Fibroblast of skin of right biceps (primary cell): Measurements from ENCODE around the gene ANKRD33B.

Experiments used
- DNase-seq: peaks from one replicate; pipeline ENCODE4 v3.0.0-alpha.2; 2013

The ANKRD33B gene

DNA sequence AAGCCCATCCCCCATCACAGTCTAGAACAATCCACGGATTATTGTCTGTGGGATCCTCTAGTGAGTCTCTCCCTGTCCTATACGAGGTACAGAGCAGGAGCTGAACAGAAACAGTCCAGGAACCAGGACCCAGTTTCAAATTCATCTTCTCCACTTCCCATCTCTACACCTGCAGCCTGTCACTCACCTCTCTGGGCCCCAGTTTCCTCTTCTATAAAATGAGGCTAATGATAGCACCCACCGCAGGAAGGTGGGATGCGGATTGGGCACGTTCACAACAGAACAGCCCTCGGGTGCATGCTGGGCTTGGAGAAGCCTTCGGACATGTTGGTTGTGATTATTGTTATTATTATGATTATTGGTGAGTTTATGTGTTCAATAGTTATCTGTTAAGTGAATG, 78.5 kb downstream of the ANKRD33B start:
- DNase-seq = no peak

DNA sequence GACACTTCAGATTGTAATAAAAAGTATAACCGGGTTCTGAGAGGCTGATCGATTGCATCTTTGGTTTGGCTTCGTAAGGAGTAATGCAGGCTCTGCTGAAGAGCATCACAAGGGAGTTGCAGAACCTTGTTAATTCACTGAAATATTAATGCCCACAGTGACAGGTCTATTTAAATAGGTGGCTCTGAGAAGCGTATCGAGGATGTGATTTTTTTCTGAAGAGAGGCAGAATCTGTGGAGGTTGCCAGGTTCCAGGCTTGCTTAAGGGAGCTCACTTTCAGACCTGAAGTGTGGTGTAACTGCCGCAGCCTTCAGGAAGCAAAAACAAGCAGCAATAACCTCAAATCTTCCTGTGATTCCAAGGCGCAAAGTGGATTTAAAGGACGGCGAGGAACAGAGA, 80.3 kb downstream of the ANKRD33B start:
- DNase-seq = no peak

DNA sequence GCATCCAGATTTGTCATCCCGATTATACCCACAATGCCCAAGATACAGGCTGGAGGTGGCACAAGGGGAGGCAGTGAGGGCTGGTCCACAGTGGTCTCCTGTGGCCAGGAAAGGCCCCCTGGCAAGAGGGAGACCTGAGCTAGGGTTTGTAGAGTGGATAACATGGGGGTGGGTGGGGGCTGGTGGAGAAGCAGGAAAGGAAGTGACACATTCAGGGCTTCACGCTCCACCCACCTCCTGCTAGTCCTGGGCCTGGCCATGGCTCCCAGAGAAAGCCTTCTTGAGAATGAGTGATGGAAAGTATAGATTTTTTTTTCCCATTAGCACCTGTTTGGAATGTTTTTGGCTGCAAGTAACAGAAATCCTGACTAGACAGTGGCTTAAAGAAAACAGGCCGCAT, 81.3 kb downstream of the ANKRD33B start:
- DNase-seq = no peak

DNA sequence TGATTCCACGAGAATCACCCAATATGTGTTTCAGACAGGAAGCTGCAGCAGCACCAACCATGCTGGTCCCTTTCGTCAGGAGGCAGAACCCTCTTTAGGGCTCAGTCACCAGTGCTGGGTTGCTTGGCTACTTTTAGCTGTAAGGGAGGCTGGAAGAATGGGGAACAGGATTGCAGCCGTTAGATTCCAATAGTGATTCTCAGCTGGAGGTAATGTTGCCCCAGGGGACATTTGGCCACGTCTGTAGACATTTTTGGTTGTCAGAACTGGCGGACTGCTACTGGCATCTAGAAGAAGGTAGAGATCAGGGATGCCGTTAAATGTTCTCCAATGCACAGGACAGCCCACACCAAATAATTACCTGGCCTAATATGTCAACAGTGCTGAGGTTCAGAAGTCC, 81.8 kb downstream of the ANKRD33B start:
- no peak for DNase-seq

DNA sequence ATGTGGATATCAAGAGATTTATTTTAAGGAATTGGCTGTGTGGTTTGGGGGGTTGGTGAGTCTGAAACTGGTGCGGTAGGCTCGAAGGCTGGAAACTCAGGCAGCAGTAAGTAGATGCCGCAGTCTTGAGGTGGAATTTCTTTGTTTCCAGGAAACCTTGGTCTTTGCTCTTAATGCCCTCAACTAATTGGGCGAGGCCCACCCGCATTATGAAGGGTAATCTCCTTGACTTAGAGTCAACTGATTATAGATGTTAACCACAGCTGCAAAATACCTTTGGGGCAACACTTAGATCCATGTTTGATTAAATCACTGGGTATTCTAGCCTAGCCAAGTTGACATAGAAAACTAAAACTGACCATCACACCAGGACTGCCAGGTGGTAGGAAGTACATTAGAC, 83.8 kb downstream of the ANKRD33B start:
- no peak for DNase-seq

DNA sequence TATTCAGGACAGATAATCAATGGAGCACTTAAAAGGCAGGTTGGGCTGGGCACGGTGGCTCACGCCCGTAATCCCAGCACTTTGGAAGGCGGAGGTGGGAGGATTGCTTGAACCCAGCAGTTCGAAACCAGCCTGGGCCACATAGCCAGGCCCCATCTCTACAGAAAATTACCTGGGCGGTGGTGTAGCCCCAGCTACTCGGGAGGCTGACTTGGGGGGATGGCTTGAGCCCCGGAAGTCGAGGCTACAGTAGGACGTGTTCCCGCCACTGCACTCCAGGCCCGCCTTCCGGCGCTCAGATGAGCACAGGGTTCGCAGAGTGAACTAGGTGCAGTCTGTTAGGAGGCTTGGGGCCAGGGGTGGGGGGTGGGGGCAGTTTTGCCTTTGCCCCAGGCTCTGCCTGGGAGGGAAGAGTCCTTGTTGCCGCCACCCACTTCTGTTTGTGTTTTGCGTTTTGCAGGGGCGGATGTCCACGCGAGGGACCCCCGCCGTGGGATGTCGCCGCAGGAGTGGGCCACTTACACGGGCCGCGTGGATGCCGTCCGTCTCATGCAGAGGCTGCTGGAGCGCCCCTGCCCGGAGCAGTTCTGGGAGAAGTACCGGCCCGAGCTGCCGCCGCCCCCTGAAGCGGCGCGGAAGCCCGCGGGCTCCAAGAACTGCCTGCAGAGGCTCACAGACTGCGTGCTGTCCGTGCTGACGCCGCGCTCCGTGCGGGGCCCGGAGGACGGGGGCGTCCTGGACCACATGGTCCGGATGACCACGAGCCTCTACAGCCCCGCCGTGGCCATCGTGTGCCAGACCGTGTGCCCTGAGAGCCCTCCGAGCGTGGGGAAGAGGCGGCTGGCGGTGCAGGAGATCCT, 85.2 kb downstream of the ANKRD33B start:
- no peak for DNase-seq

DNA sequence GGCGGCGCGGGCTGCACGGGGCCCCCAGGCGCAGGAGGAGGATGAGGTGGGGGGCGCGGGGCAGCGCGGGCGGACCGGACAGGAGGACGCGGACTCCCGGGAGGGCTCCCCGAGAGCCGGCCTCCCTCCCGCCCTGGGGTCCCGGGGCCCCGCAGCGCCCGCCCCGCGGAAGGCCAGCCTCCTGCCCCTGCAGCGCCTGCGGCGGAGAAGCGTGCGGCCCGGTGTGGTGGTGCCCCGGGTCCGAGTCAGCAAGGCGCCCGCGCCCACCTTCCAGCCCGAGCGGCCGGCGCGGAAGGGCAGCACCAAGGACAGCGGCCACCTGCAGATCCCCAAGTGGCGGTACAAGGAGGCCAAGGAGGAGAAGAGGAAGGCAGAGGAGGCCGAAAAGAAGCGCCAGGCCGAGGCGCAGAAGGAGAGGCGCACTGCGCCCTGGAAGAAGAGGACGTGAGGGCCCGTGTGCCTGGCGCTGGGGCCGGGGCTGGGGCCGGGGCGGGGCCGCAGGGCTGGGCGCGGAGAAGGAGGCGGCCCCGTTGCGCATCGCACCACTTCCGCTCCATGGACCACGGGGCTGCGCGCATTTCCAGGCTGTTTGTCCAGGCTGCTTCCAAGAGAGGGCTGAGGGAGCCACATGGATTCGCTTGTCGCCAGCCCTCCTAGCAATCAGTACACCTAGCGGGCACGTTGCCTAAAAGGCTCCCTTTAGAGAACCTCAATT, 86.0 kb downstream of the ANKRD33B start:
- peak; percentile 52 for DNase-seq

DNA sequence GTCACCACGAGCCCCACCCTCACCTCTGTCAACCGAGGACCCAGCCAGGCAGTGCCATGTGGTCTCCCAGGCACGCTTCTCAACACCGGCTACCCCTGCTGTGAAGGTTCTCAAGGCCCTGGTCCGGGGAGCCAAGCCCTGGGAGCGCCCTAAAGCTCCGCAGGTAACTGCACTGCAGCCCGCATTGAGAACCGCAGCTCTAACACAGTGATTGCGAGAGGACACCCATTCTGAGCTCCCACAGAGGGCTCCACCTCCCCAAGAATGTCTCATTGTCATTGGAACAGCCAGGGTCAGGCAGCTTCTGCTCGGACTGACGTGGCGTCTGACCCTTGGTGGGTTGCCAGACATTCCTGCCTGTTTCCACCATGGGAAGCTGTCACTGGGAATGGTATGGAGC, 88.3 kb downstream of the ANKRD33B start:
- DNase-seq = no peak

DNA sequence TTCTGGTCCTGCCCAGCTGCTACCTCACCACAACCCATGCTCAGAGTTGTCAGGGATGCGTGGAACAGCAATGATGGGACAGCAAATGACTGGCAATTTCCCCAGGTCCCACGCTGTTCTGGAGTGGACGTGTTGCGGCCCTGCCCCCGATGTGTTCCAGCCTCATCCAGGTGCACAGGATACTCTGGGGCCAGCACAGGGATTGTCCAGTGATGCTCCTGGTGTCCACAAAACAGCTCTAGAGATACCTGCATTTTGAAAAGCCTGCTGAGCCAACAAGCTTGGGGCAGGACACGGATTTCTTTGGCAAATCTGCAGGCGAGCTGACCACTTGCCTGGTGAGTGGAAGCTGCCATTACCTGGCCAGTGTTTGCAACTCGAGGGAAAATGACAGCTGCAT, 88.7 kb downstream of the ANKRD33B start:
- DNase-seq = no peak

DNA sequence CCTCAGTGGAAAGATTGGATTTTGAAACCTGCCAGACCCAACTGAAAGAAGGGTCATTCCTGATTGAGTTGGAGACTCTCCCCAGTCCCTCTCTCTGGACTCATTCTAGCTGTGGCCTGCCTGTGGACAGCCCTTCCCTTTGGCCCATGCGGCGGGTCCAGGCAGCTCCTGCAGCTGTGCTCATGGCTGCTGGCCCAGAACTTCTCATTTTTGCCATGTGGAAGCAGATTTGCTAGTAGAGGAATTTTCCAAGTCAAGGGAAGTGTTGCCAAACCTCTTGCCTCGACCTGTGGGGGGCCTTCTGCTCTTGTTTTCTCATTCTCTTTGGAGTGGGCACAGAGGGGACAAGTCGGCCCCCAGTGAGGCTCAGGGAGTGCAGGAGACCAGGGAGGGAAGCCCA, 89.2 kb downstream of the ANKRD33B start:
- no peak for DNase-seq

DNA sequence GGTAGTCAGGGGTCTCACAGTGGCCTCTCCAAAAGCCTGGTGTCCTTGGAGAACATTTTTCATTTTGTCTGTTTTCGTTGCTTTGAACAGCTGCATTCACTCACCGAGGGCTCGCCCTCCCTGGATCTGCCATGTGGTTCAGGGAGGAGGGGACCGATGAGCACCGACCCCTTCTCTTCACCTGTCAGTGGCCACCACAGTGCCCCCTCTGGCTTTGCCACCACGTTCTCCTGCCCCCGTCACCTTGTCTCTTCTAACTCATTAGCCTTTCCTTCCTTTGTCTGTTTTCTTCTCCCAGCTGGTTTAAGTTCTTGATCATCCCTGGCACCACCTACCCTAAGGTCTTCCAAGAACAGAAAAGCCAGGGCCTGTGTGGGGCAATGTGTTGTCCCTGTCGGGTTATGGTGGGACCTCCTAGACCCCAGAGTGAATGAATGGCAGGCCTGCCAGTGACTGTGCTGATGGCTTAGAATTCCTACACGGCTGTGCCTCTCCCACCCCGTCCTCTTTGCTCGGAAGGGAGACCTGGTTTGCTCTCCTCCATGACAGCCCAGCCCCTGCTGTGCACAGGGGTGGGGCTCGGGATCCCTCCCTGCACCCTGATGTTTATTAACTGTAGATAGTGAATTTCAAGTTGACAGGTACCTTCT, 90.0 kb downstream of the ANKRD33B start:
- no peak for DNase-seq

DNA sequence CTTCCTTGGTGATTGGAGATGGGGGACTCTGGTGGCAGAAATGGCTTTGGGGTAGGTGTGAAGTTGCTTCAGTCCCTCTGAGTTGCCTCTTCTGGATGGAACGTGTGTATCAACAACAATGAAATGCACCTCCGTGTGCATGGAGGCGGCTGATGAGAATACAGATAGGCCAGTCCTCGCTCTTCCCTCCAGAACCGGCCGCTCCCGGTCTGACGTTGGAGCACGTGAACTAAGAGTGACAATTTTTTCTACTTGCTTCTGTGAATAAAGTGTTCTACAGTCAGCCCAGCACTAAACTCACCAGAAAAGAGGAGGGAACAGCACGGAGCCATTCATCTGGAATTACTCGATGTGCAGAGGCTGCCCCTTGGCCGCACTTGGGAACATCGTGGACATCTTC, 90.7 kb downstream of the ANKRD33B start:
- no peak for DNase-seq

DNA sequence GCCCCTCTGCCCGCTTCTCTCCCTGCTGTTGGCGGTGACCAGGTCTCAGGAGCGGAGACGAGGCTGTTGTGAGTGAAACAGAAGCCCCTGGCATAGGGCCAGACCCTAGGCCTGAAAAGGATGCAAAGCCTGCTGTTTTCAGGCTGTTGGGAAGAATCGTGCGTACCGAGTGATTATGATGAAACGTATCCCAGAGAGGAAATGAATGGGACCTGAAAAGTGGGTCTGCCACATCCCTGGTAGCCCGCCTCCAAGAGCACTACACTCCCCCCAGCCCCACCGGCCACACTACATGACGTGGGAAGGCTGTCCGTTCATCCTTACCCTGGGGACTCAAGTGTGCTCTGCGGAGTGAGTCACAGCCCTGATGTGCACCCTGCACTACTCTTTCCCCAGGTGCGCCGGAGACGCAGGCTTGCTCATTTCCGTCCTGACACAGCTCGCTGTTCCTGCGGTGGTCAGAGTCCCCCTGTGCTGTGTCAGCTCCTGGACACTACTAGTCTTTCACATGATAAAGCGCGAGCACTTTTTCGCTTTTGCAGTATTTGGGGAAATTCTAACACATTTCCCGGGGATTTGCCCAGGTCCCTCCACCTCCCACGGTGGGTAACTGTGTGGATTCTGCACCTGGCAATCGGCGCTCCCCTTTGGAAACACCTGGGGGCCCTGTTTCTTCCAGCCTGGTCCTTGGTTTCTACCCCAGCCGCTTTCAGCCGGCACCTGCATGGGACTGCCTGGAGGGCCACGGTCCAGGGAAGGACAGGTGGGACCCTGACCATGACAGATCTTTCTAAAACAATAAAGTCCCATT, 91.5 kb downstream of the ANKRD33B start:
- no peak for DNase-seq

DNA sequence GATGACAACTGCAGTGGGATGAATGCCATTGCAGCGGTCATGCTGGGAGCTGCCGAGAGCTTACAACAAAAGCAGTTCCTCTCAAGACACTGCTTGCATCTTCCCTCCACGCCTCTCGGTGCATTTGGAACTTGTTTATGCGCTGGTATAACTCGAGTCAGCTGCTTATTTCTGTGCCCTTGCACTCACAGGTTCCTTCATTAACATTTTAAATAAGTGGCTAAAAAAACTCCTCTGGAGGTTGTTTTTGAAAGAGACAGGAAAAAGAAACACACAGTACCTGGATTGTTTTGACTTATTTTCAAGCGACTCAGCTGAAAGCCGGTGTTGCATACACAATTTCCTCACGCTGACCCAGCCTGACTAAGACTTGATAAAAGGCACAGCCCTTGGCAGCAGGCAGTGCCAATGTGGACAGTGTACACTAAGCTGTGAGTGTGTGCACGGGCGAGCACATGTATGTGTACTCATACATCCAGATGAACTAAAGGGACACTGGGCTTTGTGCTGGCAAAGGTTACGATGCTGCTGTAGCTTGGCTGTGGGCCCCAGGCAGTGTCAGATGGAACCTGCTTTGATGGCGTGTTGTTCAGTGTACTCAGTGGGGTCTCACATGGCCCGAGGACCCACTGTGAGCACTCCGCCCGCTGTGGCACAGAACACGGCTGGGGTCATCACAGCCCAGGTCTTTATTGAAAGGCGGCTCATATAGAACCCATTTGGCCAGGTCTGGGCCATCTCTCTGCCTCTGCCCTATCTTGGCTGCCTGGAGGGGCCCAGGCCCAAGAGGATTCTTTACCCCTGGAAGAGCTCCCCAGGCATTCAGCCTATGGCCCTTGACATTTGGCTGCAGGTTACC, 92.3 kb downstream of the ANKRD33B start:
- DNase-seq = no peak

DNA sequence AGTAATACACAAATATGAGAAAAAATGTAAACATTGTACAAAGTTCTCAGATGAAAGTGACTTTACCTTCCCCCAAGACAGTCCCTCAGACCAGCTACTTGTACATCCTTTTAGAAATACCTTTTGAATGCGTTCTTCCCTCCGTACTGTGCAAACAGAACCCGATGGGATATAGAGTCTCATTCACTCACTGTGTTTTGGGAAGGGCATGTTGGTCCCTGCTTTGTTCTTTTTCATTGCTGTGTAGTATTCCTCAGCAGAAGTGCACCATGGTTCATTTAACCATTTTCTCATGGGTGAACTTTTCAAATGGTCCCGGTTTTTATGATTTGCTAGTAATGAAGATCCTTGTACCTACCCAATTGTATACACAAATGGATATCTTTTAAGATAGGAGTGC, 94.4 kb downstream of the ANKRD33B start:
- no peak for DNase-seq

DNA sequence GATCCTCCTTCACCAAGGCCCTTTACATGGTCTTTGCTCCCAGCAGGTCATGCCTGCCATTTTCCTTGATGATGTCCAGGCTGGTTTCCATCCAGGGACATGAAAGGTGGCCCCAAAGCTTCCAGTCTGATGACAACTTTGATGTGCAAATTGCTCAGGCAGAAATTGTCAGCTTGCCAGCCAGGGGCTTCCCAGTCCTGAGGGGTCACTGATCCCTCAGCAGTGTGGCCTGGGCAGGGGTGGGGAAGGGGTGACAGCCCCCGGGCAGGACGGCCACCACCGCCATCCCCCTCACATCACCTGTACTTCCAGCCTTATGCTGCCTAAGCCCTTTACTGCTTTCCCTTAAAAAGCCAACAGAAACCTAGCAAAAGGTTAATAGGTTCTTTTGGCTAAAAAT, 96.3 kb downstream of the ANKRD33B start:
- DNase-seq = no peak

DNA sequence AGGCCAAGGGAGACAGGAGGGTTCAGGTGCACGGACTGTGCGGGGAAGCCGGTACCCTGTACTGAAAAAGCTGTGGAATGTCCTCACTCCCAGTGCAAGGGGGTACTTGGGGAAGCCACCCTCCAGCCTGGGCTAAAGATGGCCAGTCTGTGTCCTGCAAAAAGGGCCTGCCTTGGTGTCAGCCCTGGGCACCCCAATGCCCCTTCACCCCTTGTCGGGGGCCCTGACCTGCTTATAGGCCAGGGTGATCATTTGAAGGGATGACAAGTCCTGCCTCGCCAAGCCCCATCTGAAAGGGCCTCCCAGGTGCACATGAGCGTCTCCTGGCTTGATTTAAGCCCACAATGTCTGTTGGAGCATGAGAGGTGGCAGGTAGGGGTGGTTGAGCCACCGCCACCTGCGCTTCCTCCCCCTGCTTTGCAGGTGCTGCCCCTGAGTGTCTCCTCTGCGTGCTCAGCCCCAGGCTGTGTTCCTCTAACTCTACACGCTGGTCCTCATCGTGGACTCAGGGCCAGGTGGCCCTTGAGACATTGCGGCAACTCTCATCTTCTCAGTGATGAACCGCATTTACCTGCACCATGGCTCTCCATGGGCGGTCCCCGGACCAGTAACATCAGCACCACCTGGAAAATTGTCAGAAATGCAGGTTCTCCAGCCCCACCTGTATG, 97.0 kb downstream of the ANKRD33B start:
- no peak for DNase-seq

DNA sequence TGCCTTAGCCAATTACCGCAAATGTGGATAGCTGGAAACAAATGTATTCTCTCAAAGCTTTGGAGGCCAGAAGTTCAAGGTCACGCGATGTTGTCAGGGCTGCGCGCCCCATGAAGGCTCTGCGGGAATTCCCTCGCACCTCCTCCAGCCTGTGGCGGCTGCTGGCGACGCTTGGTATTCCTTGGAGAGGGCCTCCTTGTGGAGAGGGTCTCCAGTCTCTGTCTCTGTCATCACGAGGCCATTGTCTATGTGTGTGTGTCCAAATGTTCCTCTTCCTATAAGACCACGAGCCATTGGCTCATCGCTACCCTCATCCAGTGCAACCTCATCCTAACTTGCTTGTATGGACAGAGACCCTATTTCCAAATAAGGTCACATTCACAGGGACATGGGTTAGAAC, 97.5 kb downstream of the ANKRD33B start:
- DNase-seq = no peak

DNA sequence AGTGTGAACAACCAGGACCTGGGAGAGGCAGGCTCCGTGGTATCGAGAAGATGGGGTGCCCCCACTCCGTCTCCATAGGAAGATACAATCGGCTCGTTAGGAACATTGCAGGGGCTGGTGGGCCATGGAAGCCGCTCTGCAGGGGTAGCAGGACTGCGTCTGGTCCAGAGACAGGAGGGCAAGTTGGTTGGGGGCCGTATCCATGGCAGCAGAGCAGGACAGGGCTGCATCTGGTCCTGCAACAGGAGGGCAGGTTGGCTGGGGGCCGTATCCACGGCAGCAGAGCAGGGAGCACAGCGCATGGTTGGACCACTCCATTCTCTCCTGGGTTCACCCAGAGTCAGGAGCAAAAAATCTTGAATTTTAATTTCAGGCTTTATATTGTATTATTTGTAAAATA, 98.2 kb downstream of the ANKRD33B start:
- DNase-seq = no peak

DNA sequence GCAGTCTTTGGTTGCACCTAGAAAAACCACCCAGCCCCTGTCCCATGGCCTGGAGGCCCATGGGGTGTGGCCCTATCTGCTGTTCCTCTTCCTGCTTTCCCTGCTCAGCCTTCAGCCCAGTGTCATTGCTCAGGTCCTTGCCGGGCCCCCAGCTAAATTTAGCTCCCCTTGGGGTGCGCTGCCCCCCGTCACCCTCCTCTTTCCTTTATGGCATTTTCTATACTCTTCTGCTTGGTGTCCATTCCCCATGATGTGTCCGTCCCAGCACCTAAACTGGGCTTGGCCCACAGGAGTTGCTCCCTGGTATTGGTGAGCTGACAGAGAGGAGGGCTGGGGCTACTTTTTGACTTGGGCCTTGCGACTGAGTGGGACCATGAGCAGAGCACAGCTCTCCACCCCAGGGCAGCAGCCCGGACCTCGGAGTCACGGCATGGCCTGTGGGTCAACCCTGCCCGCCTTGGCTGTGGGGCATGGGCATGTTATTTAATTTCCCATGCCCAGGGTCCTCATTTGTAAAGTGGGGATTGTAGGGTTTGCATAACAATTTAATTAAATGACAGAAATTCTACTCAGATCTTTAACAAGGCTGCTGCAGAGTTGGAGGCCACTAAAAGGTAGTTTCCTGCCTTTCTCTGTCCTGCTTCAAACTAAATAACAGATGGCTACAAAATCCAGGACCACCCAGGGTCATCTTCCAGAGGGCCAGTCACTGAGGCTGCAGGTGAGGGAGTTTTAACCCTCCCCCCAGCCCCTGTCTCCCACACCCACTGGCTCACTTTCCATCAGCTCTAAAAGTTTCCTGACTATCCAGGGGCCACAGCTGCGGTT, 99.0 kb downstream of the ANKRD33B start:
- DNase-seq = no peak
